Frontal cortex (tissue), 4 donors: ENCODE results near the gene KLF13. TPM values are rescaled to one million over a fixed set of nuclear protein-coding genes. Genes with fewer than 3 reads are reported as not detected.

Source experiments
- DNase-seq, 2 donors: peaks; one replicate each; pipeline ENCODE4 v3.0.0; 2012; ENCODE audit warnings: low spot score in 2 of 2
- FAIRE-seq: peaks from 2 replicates; lab custom pipeline; 2012; peaks lifted over from hg19 to GRCh38; lab: Jason Lieb, UNC
- total RNA-seq: library from RNA; depleted of rRNA; stranded (reverse); fragments of >200 nt; gene quantifications from one replicate; pipeline ENCODE4 v1.2.3, GENCODE V29; 2014
- donor health status: control.
- donor health status: control.
- donor health status: control.

Gene KLF13
- 45.2 TPM for total RNA-seq

GRCh38 chr15:31326156-31326874, at the start of gene KLF13:
KLF13 (plus strand) TSS chr15:31326835; CDS start chr15:31327213, 378 bp downstream.
- no peak for FAIRE-seq

GRCh38 chr15:31277335-31278060, 49.1 kb upstream of the KLF13 start:
- no peak for DNase-seq
- FAIRE-seq, result no peak

More at GRCh38 chr15:31326156-31326874, at the start of gene KLF13:
- peak; percentile 98 to 99 for DNase-seq

- no peak for DNase-seq
- no peak for FAIRE-seq
Measured at GRCh38 chr15:31278061-31278445, 48.6 kb upstream of the KLF13 start.

GRCh38 chr15:31278544-31279220, 48.0 kb upstream of the KLF13 start:
- no peak for FAIRE-seq
- DNase-seq, result peak in 1 of 2 donors; percentile 6

GRCh38 chr15:31279221-31280045, 47.2 kb upstream of the KLF13 start:
- FAIRE-seq, result no peak
- DNase-seq, result peak in 1 of 2 donors; percentile 7

GRCh38 chr15:31280046-31280830, 46.4 kb upstream of the KLF13 start:
- peak; percentile 43 to 51 for DNase-seq
- FAIRE-seq, result no peak

- DNase-seq (no peak), FAIRE-seq (no peak)
Measured at GRCh38 chr15:31280831-31281216, 45.8 kb upstream of the KLF13 start.

GRCh38 chr15:31283043-31283442, 43.6 kb upstream of the KLF13 start:
- no peak for FAIRE-seq
- DNase-seq, result no peak

GRCh38 chr15:31285772-31286261, 40.8 kb upstream of the KLF13 start:
- DNase-seq (no peak), FAIRE-seq (no peak)

- FAIRE-seq (no peak), DNase-seq (no peak)
Measured at GRCh38 chr15:31291048-31291578, 35.5 kb upstream of the KLF13 start.

GRCh38 chr15:31292391-31293015, 34.1 kb upstream of the KLF13 start:
- FAIRE-seq, result no peak

GRCh38 chr15:31293655-31294054, 33.0 kb upstream of the KLF13 start:
- FAIRE-seq, result no peak
- DNase-seq, result no peak

More at GRCh38 chr15:31292391-31293015, 34.1 kb upstream of the KLF13 start:
- peak in 1 of 2 donors; percentile 19 for DNase-seq

- FAIRE-seq, result no peak
- DNase-seq, result no peak
Measured at GRCh38 chr15:31294067-31294466, 32.6 kb upstream of the KLF13 start.

GRCh38 chr15:31295658-31296057, 31.0 kb upstream of the KLF13 start:
- DNase-seq (no peak), FAIRE-seq (no peak)

GRCh38 chr15:31296219-31296645, 30.4 kb upstream of the KLF13 start:
- FAIRE-seq (no peak), DNase-seq (no peak)

GRCh38 chr15:31296646-31297574, 29.7 kb upstream of the KLF13 start:
- FAIRE-seq (no peak), DNase-seq (no peak)
